Lung (tissue), 12 donors: Measurements from ENCODE around the gene TENT4A. TPM values are rescaled to one million over a fixed set of nuclear protein-coding genes. Genes with fewer than 3 reads are reported as not detected.

ENCODE experiments used
- ATAC-seq: fragments of 200-7000 bp; cut with Tn5 transposase; one replicate; pipeline ENCODE4 v1.9.1; 2020; ENCODE audit warnings: moderate number of reproducible peaks; ENCODE audit not compliant: insufficient read depth, low FRiP score
- DNase-seq, 3 donors: peaks; one replicate each; pipeline ENCODE4 v3.0.0-alpha.2; 2013 to 2017
- H3K27ac ChIP-seq, 2 donors: one replicate each; pipeline ENCODE4 v1.5.1; 2013; ENCODE audit warnings: mild to moderate bottlenecking in 2 of 2, moderate library complexity in 2 of 2, control low read depth in 1 of 2, inconsistent platforms in 1 of 2, low read depth in 1 of 2, low read length in 1 of 2
- H3K27me3 ChIP-seq, 3 donors: one replicate each; pipeline ENCODE4 v1.5.1; 2013; ENCODE audit warnings: low read length in 2 of 3; ENCODE audit not compliant: control insufficient read depth in 3 of 3, insufficient read depth in 3 of 3
- H3K36me3 ChIP-seq, 4 donors: one replicate each; pipeline ENCODE4 v1.5.1; 2013; ENCODE audit warnings: low read length in 4 of 4, mild to moderate bottlenecking in 1 of 4, moderate library complexity in 1 of 4; ENCODE audit not compliant: control insufficient read depth in 4 of 4, insufficient read depth in 4 of 4
- H3K4me1 ChIP-seq, 5 donors: one replicate each; pipeline ENCODE4 v1.5.1; 2013; ENCODE audit warnings: low read length in 5 of 5, mild to moderate bottlenecking in 2 of 5, moderate library complexity in 1 of 5; ENCODE audit not compliant: control insufficient read depth in 5 of 5, insufficient read depth in 5 of 5
- H3K4me3 ChIP-seq: one replicate; pipeline ENCODE4 v1.5.1; 2013; ENCODE audit warnings: mild to moderate bottlenecking, control low read depth, moderate library complexity
- H3K9ac ChIP-seq, 2 donors: one replicate each; pipeline ENCODE4 v1.5.1; 2013; ENCODE audit warnings: low read length in 2 of 2, control low read depth in 1 of 2; ENCODE audit not compliant: insufficient read depth in 1 of 2
- H3K9me3 ChIP-seq, 4 donors: one replicate each; pipeline ENCODE4 v1.5.1; 2013; ENCODE audit warnings: low read length in 3 of 4, mild to moderate bottlenecking in 1 of 4, moderate library complexity in 1 of 4; ENCODE audit not compliant: control insufficient read depth in 4 of 4, insufficient read depth in 3 of 4
- WGBS, 2 donors: extraction: QIAGEN DNeasy Blood & Tissue Kit; methylation state at CpG; one replicate each; pipeline ENCODE4 v1.1.7; 2013; 5-methylcytosine and 5-hydroxymethylcytosine counted together
- polyA plus RNA-seq, 2 donors: library from polyadenylated mRNA; stranded (reverse); fragments of 200-250 nt; gene quantifications; one replicate each; pipeline ENCODE4 v1.2.1, GENCODE V29; 2013
- total RNA-seq, 2 donors: library from RNA; depleted of rRNA in 1 of 2; stranded (reverse); fragments of >200 nt in 1 of 2; gene quantifications; one replicate each; pipeline ENCODE4 v1.2.1, GENCODE V29; 2014 to 2021
- TF ChIP-seq, protein P1 (sequence below): IDR thresholded peaks from 2 replicates; pipeline ENCODE4 v1.5.1; 2012; ENCODE audit warnings: mild to moderate bottlenecking; ENCODE audit errors: control extremely low read depth, extremely low read depth
- donor health status: control.
- donor health status: control.
- donor health status: Bipolar disorder and iron deficiency.
- donor health status: healthy.
- donor health status: DM: yes; HTN: yes; CAD: no.

The TENT4A gene
- total and polyA plus RNA-seq, 4 donors, result 9.4 to 46.9 (median 17.3) TPM

GRCh38 chr5:6714226-6715041 lies 1.2 kb downstream of the TENT4A start:
- WGBS, 2 donors, result 0 to 1% methylated on average over 48 to 99 of the region's 99 CpGs
- Histone ChIP-seq H3K36me3 (peaks cover 0 to 6% (median 4%) of the 10 kb centered on the region in 4 donors), H3K4me3 (peak overlapping the region; percentile 73), H3K9me3 (no peaks in the 10 kb centered on the region), H3K4me1 (peaks cover 9 to 31% (median 22%) of the 10 kb centered on the region in 5 donors), H3K27me3 (peaks cover 0 to 5% (median 0%) of the 10 kb centered on the region in 3 donors), H3K9ac (peak overlapping the region in 1 of 2 donors; percentile 30), H3K27ac (peak overlapping the region; percentile 73 to 90)
- TF ChIP-seq, protein P1, sequence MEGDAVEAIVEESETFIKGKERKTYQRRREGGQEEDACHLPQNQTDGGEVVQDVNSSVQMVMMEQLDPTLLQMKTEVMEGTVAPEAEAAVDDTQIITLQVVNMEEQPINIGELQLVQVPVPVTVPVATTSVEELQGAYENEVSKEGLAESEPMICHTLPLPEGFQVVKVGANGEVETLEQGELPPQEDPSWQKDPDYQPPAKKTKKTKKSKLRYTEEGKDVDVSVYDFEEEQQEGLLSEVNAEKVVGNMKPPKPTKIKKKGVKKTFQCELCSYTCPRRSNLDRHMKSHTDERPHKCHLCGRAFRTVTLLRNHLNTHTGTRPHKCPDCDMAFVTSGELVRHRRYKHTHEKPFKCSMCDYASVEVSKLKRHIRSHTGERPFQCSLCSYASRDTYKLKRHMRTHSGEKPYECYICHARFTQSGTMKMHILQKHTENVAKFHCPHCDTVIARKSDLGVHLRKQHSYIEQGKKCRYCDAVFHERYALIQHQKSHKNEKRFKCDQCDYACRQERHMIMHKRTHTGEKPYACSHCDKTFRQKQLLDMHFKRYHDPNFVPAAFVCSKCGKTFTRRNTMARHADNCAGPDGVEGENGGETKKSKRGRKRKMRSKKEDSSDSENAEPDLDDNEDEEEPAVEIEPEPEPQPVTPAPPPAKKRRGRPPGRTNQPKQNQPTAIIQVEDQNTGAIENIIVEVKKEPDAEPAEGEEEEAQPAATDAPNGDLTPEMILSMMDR, result no peak
- ATAC-seq (no peak), DNase-seq (peak in 1 of 3 donors; percentile 29)

DNA sequence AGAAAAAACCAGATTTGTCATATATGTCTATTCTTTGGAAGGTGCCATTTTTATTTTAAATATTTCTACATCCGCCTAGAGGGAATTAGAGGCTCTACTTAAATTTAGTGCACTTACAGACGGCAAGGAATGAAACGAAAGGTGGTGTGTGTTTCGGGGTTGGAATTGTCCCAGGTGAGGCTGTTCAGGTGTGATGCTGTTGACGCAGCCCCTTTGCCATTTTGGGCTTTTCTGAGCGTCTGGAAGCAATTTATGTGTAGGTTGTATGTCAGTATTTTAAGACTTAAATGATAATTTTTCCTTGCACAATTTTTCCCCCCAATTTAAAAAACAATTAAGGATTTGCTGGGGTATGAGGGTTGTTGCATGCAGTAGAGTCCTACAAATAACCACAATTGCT lies 2.0 kb downstream of the TENT4A start:
- no peaks in the 10 kb centered on the region for H3K27me3 ChIP-seq
- no peaks in the 10 kb centered on the region for H3K9me3 ChIP-seq
- DNase-seq (no peak), ATAC-seq (no peak)
- WGBS, 2 donors, result 55 to 67% methylated on average over 6 of the region's 6 CpGs
- H3K27ac ChIP-seq, result no peak overlapping the region
- H3K4me3 ChIP-seq, result no peak overlapping the region
- H3K36me3 ChIP-seq, result peaks cover 0 to 9% (median 4%) of the 10 kb centered on the region in 4 donors
- TF ChIP-seq, protein P1, result no peak
- peak overlapping the region; percentile 8 to 9 for H3K9ac ChIP-seq
- peaks cover 9 to 31% (median 22%) of the 10 kb centered on the region in 5 donors for H3K4me1 ChIP-seq

DNA sequence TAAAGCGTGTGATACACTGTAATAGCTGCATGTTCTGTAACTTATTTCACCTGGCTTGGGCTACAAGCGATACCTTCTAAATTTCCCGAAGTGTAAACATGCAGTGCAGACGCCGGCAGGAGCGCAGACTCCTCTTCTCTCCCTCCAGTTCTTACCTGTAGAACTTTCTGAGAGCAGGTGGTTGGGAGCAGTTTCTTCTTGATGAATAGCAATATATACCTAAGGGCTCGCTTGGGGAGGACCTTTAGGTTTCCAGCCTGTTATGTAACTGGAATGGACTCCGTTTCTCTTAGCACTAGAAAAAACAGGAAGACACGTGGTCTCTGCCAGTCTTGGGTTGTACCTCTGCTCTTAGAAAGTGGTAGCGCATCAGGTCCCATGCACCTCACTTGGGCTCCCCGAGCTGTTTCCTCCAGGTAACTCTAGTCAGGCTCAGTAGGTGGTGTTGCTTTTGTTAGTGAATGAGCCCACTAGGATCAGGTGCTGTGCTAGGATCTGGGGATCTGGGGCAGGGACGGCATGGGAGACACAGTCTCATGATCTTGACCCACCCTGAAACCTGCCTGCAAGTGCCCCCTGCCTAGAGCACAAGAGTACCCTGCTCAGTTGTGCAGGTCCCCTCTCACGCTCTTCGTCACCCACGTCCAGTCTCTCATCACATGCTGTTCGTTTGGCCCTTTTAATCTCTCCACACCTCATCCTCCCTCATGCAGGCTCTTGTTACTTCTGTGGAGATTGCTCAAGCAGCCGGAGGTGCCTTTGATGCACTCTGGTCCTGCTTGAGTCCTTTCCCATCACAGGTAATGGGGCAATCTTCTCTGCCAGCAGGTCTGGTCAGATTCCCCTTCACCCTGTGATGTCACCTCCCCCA lies 2.8 kb downstream of the TENT4A start:
- Histone ChIP-seq H3K9me3 (no peaks in the 10 kb centered on the region), H3K27me3 (no peaks in the 10 kb centered on the region), H3K36me3 (peaks cover 0 to 9% (median 4%) of the 10 kb centered on the region in 4 donors), H3K27ac (no peak overlapping the region), H3K4me3 (no peak overlapping the region), H3K4me1 (peaks cover 9 to 35% (median 24%) of the 10 kb centered on the region in 5 donors), H3K9ac (peak overlapping the region; percentile 8 to 9)
- DNase-seq, result no peak
- WGBS, 2 donors, result 43 to 49% methylated on average over 17 of the region's 17 CpGs
- TF ChIP-seq, protein P1, result no peak
- no peak for ATAC-seq
